ENCODE results near the gene PAPOLA. TPM values are rescaled to one million over a fixed set of nuclear protein-coding genes. Genes with fewer than 3 reads are reported as not detected.
"Not testable (repeated sequence)": the region's sequence is repeated elsewhere in the genome, so short reads cannot be mapped to it uniquely, and the experiment has no call there.

PAPOLA gene
- total and polyA plus RNA-seq, 8 donors = 60.9 to 317 (median 127) TPM

GRCh38 chr14:96502621-96503305 is 581 bp downstream of the PAPOLA start:
- intact Hi-C loops (cut with DNase I; ENCODE audit: low total_unique reads) = no loop called here
- Histone ChIP-seq H3K36me3 (no peaks in the 10 kb centered on the region), H3K4me3 (peak overlapping the region; percentile 82 to 97 (median 88)), H3K9me3 (no peaks in the 10 kb centered on the region), H3K27me3 (no peaks in the 10 kb centered on the region), H3K4me1 (peaks cover 27 to 54% (median 44%) of the 10 kb centered on the region in 4 donors), H3K27ac (peak overlapping the region; percentile 97 to 99 (median 98))
- WGBS, 5 donors = 0 to 1% (median 0%) methylated on average over 41 to 47 of the region's 47 CpGs
- peak; percentile 59 to 84 for DNase-seq
- TF ChIP-seq POLR2A (IDR thresholded peaks at IDR 0.05) (no peak), EP300 (IDR thresholded peaks at IDR 0.05) (no peak), CTCF (IDR thresholded peaks at IDR 0.05) (no peak), POLR2AphosphoS5 (IDR thresholded peaks at IDR 0.05) (no peak)

- peaks cover 30 to 59% (median 49%) of the 10 kb centered on the region in 4 donors for H3K4me1 ChIP-seq
- DNase-seq = peak in 1 of 2 donors; percentile 12
- H3K9me3 ChIP-seq = no peaks in the 10 kb centered on the region
- WGBS, 5 donors = 3 to 12% (median 4%) methylated on average over 5 of the region's 5 CpGs
- peak overlapping the region; percentile 97 to 99 (median 98) for H3K27ac ChIP-seq
- peak overlapping the region; percentile 82 to 97 (median 88) for H3K4me3 ChIP-seq
- TF ChIP-seq POLR2A (IDR thresholded peaks at IDR 0.05) (no peak), CTCF (IDR thresholded peaks at IDR 0.05) (no peak), EP300 (IDR thresholded peaks at IDR 0.05) (no peak), POLR2AphosphoS5 (IDR thresholded peaks at IDR 0.05) (no peak)
- no peaks in the 10 kb centered on the region for H3K36me3 ChIP-seq
- no peaks in the 10 kb centered on the region for H3K27me3 ChIP-seq
- intact Hi-C loops (cut with DNase I; ENCODE audit: low total_unique reads) = no loop called here
Observed at GRCh38 chr14:96503306-96503679, 1.1 kb downstream of the PAPOLA start.

- H3K27ac ChIP-seq; H3K9me3 ChIP-seq; H3K27me3 ChIP-seq; H3K36me3 ChIP-seq; intact Hi-C loops (cut with DNase I; ENCODE audit: low total_unique reads); DNase-seq: not testable (repeated sequence)
- WGBS, 5 donors = 92 to 96% (median 95%) methylated on average over 12 of the region's 12 CpGs
- Histone ChIP-seq H3K4me1 (peaks cover 39 to 70% (median 58%) of the 10 kb centered on the region in 4 donors), H3K4me3 (peak overlapping the region in 3 of 4 donors; percentile 82 to 97 (median 91))
Observed at GRCh38 chr14:96504353-96504752, 2.2 kb downstream of the PAPOLA start.

GRCh38 chr14:96507723-96508122 is 5.5 kb downstream of the PAPOLA start:
- intact Hi-C loops (cut with DNase I; ENCODE audit: low total_unique reads) = no loop called here
- 90 to 97% (median 93%) methylated on average over 7 of the region's 7 CpGs for WGBS, 5 donors
- no peak for TF ChIP-seq CTCF (IDR thresholded peaks at IDR 0.05)
- TF ChIP-seq POLR2A (IDR thresholded peaks at IDR 0.05) = no peak
- no peak for TF ChIP-seq EP300 (IDR thresholded peaks at IDR 0.05)
- TF ChIP-seq POLR2AphosphoS5 (IDR thresholded peaks at IDR 0.05) = no peak
- Histone ChIP-seq H3K4me3 (no peak overlapping the region), H3K9me3 (no peaks in the 10 kb centered on the region), H3K4me1 (peaks cover 55 to 92% (median 79%) of the 10 kb centered on the region in 4 donors), H3K27me3 (no peaks in the 10 kb centered on the region), H3K36me3 (no peaks in the 10 kb centered on the region), H3K27ac (no peak overlapping the region)
- no peak for DNase-seq

- intact Hi-C loops (cut with DNase I; ENCODE audit: low total_unique reads) = no loop called here
- DNase-seq = no peak
- no peak for TF ChIP-seq CTCF (IDR thresholded peaks at IDR 0.05)
- TF ChIP-seq EP300 (IDR thresholded peaks at IDR 0.05) = no peak
- TF ChIP-seq POLR2A (IDR thresholded peaks at IDR 0.05) = no peak
- no peak for TF ChIP-seq POLR2AphosphoS5 (IDR thresholded peaks at IDR 0.05)
- H3K9me3 ChIP-seq = no peaks in the 10 kb centered on the region
- H3K36me3 ChIP-seq = no peaks in the 10 kb centered on the region
- no peaks in the 10 kb centered on the region for H3K27me3 ChIP-seq
- H3K4me3 ChIP-seq = no peak overlapping the region
- H3K4me1 ChIP-seq = peaks cover 59 to 97% (median 78%) of the 10 kb centered on the region in 4 donors
- 78 to 95% (median 89%) methylated on average over 5 of the region's 5 CpGs for WGBS, 5 donors
- no peak overlapping the region for H3K27ac ChIP-seq
Observed at GRCh38 chr14:96508900-96509299, 6.7 kb downstream of the PAPOLA start.

Data from stomach (tissue), 9 donors.